ENCODE results near the gene SPAG16.

The SPAG16 gene

GRCh38 chr2:214107726-214108125 is 823.5 kb downstream of the SPAG16 start:
- no peak overlapping the region for H3K4me3 ChIP-seq (ENCODE audit: low read depth, low read length)
- no peak for TF ChIP-seq CTCF (IDR thresholded peaks at IDR 0.05; ENCODE audit: low read depth, low read length, missing control alignments)
- DNase-seq (ENCODE audit: low read depth), result no peak

GRCh38 chr2:214108598-214108997 is 824.3 kb downstream of the SPAG16 start:
- no peak for TF ChIP-seq CTCF (IDR thresholded peaks at IDR 0.05; ENCODE audit: low read depth, low read length, missing control alignments)
- no peak overlapping the region for H3K4me3 ChIP-seq (ENCODE audit: low read depth, low read length)
- DNase-seq (ENCODE audit: low read depth), result no peak

- DNase-seq (ENCODE audit: low read depth), result no peak
These were observed 832.8 kb downstream of the SPAG16 start for GRCh38 chr2:214117054-214117453.

GRCh38 chr2:214126135-214126534 is 841.9 kb downstream of the SPAG16 start:
- no peak for DNase-seq (ENCODE audit: low read depth)
- H3K4me3 ChIP-seq (ENCODE audit: low read depth, low read length), result no peak overlapping the region
- no peak for TF ChIP-seq CTCF (IDR thresholded peaks at IDR 0.05; ENCODE audit: low read depth, low read length, missing control alignments)

More at GRCh38 chr2:214117054-214117453, 832.8 kb downstream of the SPAG16 start:
- TF ChIP-seq CTCF (IDR thresholded peaks at IDR 0.05; ENCODE audit: low read depth, low read length, missing control alignments), result no peak
- no peak overlapping the region for H3K4me3 ChIP-seq (ENCODE audit: low read depth, low read length)

- TF ChIP-seq CTCF (IDR thresholded peaks at IDR 0.05; ENCODE audit: low read depth, low read length, missing control alignments), result no peak
- no peak overlapping the region for H3K4me3 ChIP-seq (ENCODE audit: low read depth, low read length)
- no peak for DNase-seq (ENCODE audit: low read depth)
These were observed 842.9 kb downstream of the SPAG16 start for GRCh38 chr2:214127170-214127569.

GRCh38 chr2:214127571-214127970 is 843.3 kb downstream of the SPAG16 start:
- DNase-seq (ENCODE audit: low read depth), result no peak
- TF ChIP-seq CTCF (IDR thresholded peaks at IDR 0.05; ENCODE audit: low read depth, low read length, missing control alignments), result no peak

GRCh38 chr2:214128040-214128439 is 843.8 kb downstream of the SPAG16 start:
- no peak for TF ChIP-seq CTCF (IDR thresholded peaks at IDR 0.05; ENCODE audit: low read depth, low read length, missing control alignments)
- DNase-seq (ENCODE audit: low read depth), result no peak
- H3K4me3 ChIP-seq (ENCODE audit: low read depth, low read length), result no peak overlapping the region

More at GRCh38 chr2:214127571-214127970, 843.3 kb downstream of the SPAG16 start:
- no peak overlapping the region for H3K4me3 ChIP-seq (ENCODE audit: low read depth, low read length)
